NOMO-1 (cell line): Measurements from ENCODE around the gene FKBP14.

Source experiments
- DNase-seq, 2 experiments: peaks; one replicate each; lab custom pipeline; 2025; ENCODE audit not compliant: unreplicated experiment in 2 of 2; lab: John Stamatoyannopoulos, UW

The FKBP14 gene

DNA sequence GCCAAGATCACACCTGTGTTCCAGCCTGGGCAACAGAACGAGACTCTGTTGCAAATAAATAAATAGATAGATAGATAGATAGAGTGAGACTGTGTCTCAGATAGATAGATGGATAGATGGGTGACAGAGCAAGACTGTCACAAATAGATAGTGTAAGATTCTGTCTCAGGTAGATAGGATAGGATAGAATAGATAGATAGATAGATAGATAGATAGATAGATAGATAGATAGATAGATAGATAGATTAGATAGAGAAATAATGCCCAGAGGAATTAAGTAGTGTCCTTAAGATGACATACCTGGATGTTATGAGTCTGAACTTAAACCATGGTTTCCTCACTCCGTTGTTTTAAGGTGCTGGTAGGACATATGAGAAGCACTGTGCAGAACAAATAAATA lies 9.7 kb upstream of the FKBP14 start:
- DNase-seq, result no peak

DNA sequence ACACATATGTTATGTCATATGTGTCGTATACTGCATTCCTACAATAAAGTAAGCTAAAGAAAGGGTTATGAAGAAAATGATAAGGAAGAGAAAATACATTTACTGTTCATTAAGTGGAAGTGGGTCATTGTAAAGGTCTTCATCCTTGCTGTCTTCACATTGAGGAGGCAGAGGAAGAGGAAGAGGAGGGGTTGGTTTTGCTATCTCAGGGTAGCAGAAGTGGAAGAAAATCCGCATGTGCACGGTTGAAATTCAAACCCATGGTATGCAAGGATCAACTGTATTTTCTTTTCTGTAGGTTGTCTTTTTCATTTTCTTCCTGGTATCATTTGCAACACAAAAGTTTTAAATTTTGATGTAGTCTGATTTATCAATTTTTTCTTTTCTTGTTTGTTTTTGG lies 8.0 kb upstream of the FKBP14 start:
- no peak for DNase-seq

DNA sequence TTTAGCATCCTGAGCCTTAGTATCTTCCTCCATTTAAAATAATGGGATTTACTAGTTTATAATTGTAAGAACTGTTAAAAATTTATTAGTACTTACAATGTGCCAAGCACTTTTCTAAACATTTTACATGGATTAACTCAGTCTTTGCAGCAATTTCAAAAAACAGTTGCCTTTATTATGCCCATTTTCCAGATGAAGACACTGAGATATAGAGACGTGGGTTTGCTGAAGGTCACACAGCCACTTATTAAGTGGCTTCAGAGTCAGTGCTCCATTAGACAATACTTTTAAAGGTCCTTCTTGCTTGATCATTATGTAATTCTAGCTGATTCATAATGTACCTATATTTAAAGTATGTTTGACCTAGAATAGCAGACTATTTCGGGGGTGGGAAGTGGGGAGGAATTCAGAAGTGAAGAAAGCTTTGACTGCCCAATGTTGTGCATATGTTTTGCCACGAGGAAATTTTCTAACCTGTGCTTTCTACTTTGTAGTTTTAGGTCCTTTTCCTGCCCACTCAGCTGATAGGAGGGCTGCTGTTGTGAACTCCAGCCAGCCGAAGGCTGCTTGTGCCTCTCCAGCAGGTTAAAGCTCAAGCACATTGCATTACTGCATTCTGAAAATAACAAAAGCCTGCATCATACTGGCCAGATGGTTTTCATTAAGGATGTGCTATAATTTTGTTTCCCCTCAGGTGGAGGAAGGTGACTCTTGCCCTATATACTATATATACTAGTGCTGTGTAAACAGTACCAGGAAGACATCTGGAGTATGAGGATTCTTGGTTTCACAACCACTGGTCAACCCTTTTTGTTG lies 6.0 kb upstream of the FKBP14 start:
- DNase-seq, result peak in 1 of 2 experiments; percentile 18

DNA sequence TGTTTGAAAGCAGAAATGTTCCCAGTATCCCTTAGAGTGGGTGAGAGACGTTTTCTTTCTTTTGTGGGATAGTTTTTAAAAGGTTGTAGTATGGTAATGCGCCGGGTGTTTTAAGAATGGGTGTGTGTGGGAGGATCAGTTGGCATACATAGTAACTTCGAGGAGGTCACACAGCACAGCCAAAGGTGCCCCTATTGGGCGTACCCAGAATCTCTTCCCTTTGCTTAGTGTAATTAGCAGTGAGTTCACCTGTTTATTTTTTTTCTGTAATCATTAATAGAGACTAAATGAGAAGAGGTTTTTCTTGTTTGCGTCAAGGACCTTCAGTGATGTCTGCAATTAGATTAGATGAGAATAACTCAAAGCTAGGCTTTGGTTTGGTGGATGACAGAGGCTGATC lies 3.2 kb upstream of the FKBP14 start:
- DNase-seq, result no peak

DNA sequence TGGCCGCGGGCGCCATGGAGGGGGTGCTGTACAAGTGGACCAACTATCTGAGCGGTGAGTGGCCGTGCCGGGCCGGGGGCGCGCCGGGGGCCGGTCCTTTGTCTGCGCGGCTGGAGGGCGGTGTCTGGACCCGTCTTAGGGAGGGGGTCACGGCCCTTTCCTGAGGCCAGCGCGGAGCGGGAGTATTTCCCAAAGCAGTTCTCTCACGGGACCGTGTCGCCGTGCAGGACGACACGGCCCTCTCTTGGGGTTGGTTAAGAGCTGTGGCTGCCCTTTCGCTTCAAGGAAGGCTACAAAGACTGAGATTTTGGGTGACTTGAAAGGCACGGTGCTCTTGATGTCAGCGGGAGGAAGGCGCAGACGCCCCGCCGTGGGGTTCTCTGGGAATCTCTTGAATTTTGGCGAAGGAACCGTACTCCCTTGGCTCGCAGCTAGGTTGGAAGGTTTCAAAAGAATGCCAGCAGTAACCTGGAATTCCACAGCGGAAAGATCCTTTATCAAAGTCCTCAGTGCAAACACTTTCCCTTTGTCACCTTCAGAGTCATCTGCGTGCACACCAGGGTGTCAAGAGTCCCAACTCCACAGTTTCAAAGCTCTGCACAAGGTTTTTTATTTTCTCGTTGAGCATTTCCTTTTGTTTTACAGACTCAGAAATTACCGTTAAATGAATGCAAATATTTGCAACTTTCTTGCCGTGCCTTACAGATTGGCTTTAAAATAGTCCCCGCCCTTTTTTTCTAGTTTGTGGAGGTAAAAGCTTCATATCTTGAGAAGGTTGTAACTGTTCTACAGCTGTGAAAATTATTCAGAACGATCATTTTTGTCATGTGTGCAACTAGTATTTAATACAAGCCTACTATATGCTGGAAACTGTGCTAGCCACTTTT lies 2.5 kb upstream of the FKBP14 start:
- peak; percentile 20 to 37 for DNase-seq

DNA sequence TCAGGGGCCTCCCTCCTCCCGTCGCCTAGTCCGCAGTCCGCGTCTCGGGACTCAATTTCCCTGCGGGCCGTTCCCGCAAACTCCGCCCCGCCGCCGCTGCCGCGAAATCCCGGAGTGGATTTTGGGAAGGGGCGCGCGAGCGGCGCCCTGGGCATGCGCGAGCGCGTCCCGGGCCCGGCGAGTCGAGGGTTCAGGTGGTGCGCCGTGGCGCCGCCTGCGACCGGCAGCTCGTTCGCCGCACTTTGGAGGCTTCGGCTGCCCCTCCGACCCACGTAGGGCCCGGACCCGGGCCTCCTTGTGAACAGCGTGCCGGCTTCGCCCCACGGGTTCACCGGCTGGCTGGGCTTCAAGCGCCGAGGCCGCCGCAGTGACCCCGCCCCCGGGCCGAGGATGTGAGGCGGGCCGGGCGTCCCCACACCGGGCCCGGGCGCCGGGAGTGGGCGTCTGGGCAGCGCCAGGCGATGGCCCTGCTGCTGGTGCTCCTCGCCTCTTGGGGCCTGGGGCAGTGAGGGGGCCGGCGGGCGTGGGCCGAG lies 1.8 kb upstream of the FKBP14 start, which contains the start of gene PLEKHA8:
TSS of gene PLEKHA8 (plus strand) at position 197 of the 533 bp plus-strand sequence. CDS start 351 bp downstream, outside the sequence.
- DNase-seq, result peak; percentile 76 to 83

DNA sequence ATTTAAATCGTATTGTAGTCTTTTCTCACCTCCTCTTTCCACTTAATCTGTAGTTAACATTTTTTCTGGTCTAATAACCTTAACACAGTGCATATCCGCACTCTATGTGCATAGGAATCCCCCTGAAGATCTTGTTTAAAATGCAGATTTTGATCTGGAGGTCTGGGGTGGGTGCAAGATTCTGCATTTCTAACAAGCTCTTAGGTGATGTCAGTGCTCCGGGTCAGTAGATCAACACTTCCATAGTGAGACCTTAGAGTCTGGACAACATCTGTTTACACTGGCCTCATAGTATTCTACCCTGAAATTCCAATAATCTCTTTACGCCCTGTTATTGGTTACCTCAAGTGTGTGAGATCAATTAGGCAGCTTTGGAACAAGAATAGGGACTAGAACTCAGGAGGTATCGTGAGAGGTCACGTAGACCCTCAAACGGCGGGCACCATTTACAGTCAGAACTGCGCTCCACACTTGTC lies 1.3 kb upstream of the FKBP14 start:
- DNase-seq, result peak in 1 of 2 experiments; percentile 40

DNA sequence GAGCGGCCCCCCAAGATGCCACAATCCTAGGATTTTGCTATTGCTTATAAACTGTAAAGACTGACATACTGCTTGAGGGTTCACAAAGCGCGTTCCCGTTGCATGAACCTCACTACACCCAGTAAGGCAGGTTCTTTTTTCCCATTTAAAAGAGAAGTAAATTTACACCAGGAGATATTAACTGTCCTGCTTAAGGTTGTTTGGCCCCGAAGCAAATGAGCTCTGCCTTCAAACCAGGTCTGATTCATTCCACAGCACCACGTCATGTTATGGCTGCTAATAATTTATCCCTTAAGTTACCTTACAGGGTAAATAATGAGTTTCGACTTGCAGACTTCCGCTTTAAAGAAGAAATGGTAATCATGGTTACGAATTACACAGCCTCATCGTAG lies 559 bp upstream of the FKBP14 start:
- peak; percentile 50 to 62 for DNase-seq

DNA sequence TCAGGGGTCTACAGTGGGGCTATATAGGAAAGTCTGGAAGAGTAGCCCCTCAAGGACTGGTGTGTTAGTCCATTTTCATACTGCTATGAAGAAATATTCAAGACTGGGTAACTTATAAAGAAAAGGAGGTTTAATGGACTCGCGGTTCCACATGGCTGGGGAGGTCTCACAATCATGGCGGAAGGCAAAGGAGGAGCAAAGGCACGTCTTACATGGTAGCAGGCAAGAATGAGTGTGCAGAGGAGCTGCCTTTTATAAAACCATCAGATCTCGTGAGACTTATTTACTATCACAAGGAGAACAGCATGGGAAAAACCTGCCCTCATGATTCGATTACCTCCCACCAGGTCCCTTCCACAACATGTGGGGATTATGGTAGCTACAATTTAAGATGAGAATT lies 3.0 kb downstream of the FKBP14 start:
- DNase-seq, result no peak

DNA sequence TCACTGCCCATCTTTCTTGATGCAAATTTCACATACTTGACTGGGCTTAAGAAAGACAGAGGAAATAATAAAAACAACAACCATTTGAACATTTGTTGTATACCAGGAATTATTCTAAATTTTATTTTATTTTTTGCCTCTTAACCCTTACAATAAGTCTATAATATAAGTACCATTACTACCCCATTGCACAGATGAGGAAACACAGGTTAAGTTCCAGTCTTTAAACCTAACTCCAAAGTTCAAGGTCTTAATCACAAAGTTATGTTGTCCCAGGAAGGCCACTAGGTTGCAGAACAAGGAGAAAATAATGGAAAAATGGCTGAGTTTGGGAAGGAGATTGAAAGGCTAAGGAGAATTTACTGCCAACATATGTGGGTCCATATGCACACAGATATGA lies 3.5 kb downstream of the FKBP14 start:
- no peak for DNase-seq

DNA sequence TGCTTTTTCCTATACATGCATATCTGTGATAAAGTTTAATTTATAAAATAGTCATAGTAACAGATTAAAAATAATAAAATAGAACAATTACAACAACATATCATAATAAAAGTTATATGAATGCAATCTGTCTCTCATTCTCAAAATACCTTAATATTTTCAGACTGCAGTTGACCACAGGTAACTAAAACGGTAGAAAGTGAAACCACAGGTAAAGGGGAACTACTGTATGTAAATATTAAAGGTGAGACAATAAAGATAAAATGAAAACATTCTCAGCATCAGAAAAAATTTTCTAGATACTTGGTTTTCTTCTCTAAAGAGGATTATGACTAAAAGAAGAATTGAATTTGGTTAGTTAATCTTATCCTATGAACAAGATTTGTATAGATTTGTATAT lies 6.0 kb downstream of the FKBP14 start:
- DNase-seq, result no peak

DNA sequence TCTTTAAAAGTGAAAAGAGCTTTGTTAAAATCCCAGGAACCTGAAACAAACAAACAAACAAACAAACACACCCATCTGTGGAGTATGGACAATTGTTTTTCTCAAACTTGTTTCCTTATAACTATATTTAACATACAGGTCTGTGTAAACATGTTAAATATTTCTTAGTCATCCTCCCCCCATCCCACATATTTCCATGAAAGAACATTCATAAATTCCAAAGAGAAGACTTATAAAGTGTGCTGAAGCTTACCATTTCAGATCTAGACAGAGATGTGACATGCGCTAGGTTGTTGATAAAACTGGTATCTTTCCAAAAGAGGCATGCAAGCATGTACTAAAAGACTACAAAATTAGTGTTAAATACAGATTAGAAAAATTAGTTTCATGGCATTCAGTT lies 6.5 kb downstream of the FKBP14 start:
- no peak for DNase-seq

DNA sequence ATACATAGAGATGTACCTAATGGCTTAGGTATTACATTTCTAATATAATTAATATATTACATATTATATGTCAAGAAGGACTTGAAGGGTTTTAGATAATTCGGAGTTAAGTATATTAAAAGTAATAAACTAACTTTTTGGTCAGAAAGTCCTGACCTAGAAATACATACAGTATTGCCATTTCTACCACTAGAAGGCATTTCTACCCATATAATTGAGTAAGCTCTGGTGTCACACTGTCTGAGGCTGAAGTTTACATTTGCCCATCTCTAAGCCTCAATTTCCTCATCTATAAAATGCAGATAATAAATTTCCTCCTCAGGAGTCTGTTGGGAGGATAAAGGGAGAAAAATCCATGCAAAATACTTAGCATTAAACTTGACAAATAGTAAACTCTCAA lies 7.1 kb downstream of the FKBP14 start:
- DNase-seq, result no peak

DNA sequence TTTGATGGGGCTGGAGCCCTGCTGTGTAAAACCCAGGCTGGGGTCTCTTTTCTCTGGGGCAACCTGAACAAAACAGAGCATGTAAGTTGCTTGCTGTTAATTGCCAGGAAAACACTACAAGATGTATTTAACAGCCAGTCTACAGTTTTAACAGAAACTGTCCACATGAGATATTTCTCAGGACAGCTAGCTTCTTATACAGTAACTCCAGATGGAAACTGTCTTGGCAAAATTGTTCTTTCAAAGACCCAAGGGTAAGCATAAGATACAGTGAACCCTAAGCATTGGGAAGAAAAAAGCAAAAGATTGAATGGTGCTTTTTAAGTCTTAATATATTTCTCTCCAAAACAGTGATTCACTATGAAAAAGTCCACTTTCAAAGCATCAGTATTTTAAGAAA lies 8.1 kb downstream of the FKBP14 start:
- DNase-seq, result no peak

DNA sequence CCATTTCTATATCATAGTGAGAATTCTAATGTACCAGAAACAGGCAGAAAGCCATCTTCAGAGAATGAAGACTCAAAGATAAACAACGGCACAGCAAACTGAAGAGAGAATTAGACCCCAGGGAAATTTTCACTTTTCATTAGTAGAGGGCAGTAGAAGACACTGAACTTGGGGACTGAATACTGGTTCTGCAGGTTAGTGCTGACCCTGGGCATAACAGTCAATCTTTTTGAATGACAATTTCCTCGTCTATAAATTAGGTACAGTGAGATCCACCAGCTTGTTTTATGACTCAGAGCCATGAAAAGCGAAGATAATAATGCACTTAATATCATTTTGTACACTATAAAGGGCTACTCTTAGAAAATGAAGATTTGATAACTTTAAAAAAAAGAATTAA lies 13.7 kb downstream of the FKBP14 start:
- DNase-seq, result no peak

DNA sequence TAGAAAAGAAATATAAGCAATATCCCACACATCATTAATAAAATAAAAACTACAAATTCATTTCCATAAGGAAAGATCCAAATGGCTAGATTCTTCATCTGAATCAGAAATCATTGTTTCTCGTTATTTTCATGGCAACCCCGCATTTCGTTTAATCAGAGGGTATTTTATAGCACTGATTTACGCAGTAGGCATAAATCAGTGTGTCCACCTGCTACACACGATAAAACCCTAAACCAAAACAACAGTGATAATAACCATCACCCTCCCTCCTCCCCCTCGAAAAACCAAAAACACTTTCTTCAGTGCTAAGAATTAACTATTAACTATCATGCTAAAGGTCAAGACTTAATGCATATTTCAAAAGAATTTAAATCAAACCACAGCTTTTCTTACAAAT lies 16.5 kb downstream of the FKBP14 start:
- DNase-seq, result no peak

DNA sequence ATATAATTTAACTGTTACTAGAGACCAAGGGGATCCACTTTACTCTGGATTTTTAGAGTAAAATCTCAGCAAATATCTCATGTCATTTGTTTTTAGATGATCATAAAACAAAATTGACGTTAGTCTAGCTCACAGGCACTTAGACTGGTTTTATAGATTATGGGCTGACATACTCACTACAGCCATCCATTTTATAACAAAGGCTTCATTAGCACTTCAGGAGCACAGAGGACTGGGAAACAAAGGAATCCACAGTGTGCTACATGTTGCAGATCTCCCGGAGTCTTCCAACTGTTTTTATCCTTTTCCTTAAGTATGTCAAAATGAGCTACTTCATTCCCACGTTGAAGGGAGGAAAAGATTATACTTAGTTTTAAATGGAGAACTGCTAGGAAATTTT lies 21.0 kb downstream of the FKBP14 start:
- no peak for DNase-seq

DNA sequence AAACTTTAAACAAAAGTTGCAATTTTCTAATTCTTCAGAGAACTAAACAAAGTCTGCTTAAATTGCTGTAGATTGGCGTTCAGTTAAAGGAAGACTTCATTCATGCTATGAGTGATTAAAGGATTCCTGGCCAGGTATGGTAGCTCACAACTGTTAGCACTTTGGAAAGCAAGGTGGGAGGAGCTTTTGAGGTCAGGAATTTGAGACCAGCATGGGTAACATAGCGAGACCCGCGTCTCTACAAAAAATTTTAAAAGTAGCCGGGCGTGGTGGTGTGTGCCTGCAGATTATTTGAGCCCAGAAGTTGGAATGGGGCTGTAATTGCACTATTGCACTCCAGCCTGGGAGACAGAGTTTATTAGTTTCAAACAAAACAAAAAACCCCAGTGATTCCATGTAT lies 23.4 kb downstream of the FKBP14 start:
- no peak for DNase-seq

DNA sequence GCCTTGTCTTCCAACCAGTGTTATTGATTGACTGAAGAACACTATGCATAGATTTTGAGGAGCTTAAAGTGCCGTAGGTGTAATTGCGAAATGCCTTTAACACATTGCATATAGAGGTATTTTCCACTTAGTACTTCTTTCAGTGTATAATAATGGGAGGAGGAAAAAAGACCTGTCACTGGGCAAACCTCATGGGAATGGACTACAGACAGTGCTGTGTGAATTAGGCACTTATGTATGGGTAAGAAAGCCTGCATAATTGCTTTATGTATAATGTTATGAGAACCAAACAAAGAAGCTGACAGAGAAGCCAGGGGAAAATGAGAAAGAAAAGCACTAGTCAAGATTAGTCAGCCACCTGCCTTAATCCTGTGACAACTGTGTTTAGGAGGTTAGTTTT lies 24.5 kb downstream of the FKBP14 start:
- no peak for DNase-seq

DNA sequence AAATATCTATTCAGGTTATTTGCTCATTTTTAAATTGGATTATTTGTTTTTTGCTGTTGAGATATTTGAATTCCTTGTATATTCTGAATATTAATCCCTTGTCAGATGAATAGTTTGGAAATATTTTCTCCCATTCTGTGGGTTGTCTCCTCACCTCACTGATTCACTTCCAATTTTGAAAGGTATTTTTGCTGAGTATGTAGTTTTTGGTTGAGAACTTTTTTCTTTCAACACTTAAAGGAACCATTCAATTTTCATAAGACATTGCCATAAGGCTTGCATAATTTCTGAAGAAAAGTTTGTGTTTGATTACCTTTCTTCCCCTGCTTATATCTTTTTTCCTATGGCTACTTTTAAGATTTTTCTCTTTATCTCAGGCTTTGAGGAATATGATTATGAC lies 28.0 kb downstream of the FKBP14 start:
- no peak for DNase-seq

DNA sequence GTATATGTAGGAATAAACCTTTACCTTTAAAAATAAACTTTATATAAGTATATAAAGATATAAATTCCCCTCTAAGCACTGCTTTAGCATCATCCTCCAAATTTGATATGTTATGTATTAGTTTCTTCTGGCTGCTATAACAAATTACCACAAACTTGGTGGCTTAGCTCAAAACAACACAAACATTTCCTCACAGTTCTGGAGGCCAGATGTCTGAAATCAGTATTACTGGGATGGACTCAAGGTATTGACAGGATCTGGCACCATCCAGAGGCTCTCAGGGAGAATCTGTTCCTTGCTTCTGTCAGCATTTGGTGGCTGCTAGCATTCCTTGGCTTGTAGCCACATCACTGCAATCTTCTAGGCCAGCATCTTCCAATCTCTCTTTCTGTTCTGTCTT lies 30.2 kb downstream of the FKBP14 start:
- DNase-seq, result no peak
